Measurements from ENCODE around the gene CPD.
"Not testable (repeated sequence)": the region's sequence is repeated elsewhere in the genome, so short reads cannot be mapped to it uniquely, and the experiment has no call there.

CPD gene

GRCh38 chr17:30449480-30449879 is 70.8 kb downstream of the CPD start:
- no peak overlapping the region for H3K27ac ChIP-seq
- no peak for TF ChIP-seq CTCF (conservative IDR thresholded peaks at IDR 0.05)

GRCh38 chr17:30450125-30451027 is 71.6 kb downstream of the CPD start:
- TF ChIP-seq CTCF (conservative IDR thresholded peaks at IDR 0.05) = no peak

GRCh38 chr17:30454635-30455034 is 75.9 kb downstream of the CPD start:
- TF ChIP-seq CTCF (conservative IDR thresholded peaks at IDR 0.05) = no peak
- H3K27ac ChIP-seq = no peak overlapping the region

More at GRCh38 chr17:30450125-30451027, 71.6 kb downstream of the CPD start:
- H3K27ac ChIP-seq = no peak overlapping the region

- no peak for TF ChIP-seq CTCF (conservative IDR thresholded peaks at IDR 0.05)
Observed at GRCh38 chr17:30458371-30458770, 79.6 kb downstream of the CPD start.

GRCh38 chr17:30458797-30459413 is 80.2 kb downstream of the CPD start:
- not testable (repeated sequence) for H3K27ac ChIP-seq

More at GRCh38 chr17:30458371-30458770, 79.6 kb downstream of the CPD start:
- H3K27ac ChIP-seq = no peak overlapping the region

- no peak for TF ChIP-seq CTCF (conservative IDR thresholded peaks at IDR 0.05)
Observed at GRCh38 chr17:30468465-30468864, 89.7 kb downstream of the CPD start.

GRCh38 chr17:30472238-30472890 is 93.6 kb downstream of the CPD start:
- no peak overlapping the region for H3K27ac ChIP-seq
- no peak for TF ChIP-seq CTCF (conservative IDR thresholded peaks at IDR 0.05)

More at GRCh38 chr17:30468465-30468864, 89.7 kb downstream of the CPD start:
- peak overlapping the region; percentile 7 for H3K27ac ChIP-seq

Data from VCaP (cell line).